ENCODE measurements around the gene ATP6AP2.

Gene ATP6AP2

DNA sequence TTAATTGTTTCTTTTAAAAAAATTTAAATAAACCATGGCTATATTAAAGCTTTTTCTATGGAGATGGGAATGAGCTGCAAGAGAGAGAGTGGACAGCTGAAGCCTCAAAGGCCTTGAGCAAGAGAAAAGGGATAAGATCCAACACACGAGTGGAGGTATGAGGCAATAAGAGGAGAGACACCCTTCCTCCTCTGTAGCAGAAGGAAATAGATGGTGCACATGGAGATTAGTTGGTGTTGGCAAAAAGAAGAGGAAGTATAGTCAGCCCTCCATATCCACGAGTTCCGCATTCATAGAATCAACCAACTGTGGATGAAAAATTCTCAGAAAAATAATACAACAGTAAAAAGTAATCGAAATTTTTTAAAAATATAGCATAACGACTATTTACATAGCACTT, 63.4 kb downstream of the ATP6AP2 start:
- DNase-seq (ENCODE audit: low read depth in 3 of 3, low spot score in 1 of 3), result no peak

GRCh38 chrX:40644821-40645358, 64.1 kb downstream of the ATP6AP2 start:
- DNase-seq (ENCODE audit: low read depth in 3 of 3, low spot score in 1 of 3), result no peak

DNA sequence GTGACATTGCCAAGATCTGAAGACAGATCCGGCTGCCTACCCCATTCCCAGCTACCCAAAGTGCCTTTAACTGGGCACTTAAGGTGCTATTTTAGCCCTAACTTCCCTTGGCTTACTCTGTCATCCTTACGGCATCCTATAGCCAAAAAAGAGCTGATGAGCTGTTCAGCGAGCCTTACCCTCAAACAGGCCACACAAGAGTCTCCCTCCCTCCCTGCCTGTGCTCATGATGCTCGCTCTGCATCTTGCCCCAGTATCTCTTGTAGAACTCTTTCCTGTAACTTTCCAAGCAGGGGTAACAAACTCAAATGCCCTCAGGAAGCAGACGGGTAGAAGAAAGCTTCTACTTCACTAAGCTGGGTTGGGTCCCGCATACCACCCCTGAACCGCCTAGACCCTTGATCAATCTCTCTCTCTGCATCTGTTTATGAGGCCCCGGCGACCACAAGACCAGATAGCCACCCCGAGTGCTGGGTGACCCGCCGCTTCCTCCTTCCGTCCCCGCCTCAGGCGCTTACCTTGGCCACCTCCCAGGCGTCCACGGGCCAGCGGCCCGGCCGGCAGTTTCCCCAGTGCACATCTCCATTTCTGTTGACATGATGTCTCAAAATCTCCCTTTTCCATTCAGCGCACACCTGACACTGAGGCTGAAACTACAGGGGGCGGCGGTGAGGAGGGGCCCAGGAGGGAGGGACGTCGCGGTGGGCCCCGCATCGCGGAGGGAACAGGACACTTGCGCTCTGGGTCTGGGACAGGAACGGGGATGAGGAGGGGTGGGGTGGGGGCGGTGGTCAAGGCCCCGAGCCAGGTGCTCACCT, 65.9 kb downstream of the ATP6AP2 start:
- no peak for DNase-seq (ENCODE audit: low read depth in 3 of 3, low spot score in 1 of 3)

- peak; percentile 77 to 96 (median 84) for DNase-seq (ENCODE audit: low read depth in 3 of 3, low spot score in 1 of 3)
These were observed 66.8 kb downstream of the ATP6AP2 start, which contains the start of gene CXorf38 for GRCh38 chrX:40647307-40648197. CXorf38 (minus strand) TSS chrX:40647561; CDS start chrX:40647520, 41 bp downstream.

DNA sequence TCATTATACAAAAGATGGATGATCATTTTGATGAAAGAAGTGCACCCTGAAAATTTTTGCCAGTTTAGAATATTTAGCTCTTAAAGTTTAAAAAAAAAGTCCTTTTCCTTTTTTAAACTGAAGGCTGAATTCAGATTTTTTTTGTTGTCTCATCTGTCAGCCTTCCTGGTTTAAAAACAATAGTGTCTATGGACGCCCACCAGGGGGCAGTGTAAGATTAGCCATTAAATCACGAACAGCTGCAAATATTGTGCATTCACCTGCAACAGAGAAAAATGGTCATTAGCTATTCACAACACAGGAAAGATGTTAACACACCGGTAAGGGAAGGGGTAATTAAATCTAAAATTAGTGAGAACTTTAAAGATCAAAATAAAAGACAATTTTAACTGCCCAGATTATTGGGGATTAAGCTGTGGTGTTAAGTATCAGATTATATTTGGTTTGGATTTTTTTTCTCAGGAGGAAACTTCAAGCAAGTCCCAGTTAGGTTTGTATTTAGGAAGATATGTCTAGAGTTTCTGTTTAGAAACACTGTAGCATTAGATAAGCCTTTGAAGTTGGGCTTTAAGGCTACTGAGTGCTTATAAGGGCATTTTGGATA, 71.0 kb downstream of the ATP6AP2 start:
- DNase-seq (ENCODE audit: low read depth in 3 of 3, low spot score in 1 of 3), result peak; percentile 15 to 53 (median 47)

DNA sequence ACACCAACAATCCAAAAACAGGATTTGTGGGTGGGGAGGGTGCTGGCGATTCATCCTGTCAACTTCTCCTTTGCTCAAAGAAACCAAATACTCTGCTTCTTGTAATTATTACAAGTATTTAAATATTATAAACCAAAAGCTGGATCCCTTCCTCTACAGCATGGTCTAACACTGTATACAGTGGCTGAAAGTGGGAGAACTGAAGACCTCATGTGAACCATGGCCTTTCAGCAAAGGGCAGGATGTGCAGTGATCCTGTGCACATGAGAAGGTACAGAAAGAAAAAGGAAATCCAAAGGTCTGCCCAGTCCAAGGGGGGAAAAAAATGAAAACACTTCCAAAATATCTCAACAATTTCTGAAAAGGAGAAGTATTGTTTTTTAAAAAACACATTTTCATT, 71.9 kb downstream of the ATP6AP2 start:
- no peak for DNase-seq (ENCODE audit: low read depth in 3 of 3, low spot score in 1 of 3)

GRCh38 chrX:40653535-40653934, 72.8 kb downstream of the ATP6AP2 start:
- no peak for DNase-seq (ENCODE audit: low read depth in 3 of 3, low spot score in 1 of 3)
